Upper lobe of left lung (tissue), 4 donors: ENCODE results near the gene FCSK.

Source experiments
- CTCF ChIP-seq, 6 experiments: fragments of 450-650 bp in 4 of 6; fragments of 200-600 bp in 2 of 6; sonication (generic) in 2 of 6; IDR thresholded peaks; one replicate each; pipeline ENCODE4 v1.5.1; 2016 to 2019; ENCODE audit warnings: antibody characterized with exemption in 6 of 6
- EP300 ChIP-seq, 4 donors: sonication (generic); formaldehyde crosslinking; IDR thresholded peaks; one replicate each; pipeline ENCODE4 v1.5.1; 2017; ENCODE audit warnings: antibody characterized with exemption in 4 of 4, control low read depth in 2 of 4

DNA sequence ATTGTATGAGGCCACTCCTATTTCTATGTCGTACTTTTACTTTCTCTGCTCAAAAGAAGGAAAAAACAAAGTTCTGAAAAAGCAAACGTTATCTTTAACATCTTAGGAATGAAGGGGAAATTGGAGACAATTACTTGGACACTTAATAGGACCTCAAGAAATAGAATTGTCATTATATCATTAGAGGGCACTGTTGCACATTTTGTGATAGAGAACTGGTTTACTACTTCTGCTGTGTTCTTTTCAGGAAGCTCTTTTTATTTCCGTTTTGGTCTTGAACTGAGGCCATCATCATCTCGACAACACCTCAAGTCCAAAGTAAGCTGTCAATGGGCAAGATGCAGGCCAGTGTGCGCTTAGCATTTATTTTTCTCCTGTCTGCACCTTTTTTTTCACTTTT, 54.4 kb downstream of the FCSK start:
- no peak for TF ChIP-seq CTCF (IDR thresholded peaks at IDR 0.05)
- TF ChIP-seq EP300 (IDR thresholded peaks at IDR 0.05), result no peak
